ENCODE results near the gene UBE2Q1. TPM values are rescaled to one million over a fixed set of nuclear protein-coding genes. Genes with fewer than 3 reads are reported as not detected.
A peak's percentile ranks its signal among the peaks of the same experiment; 100 is the strongest.

The UBE2Q1 gene
- total and polyA plus RNA-seq, 2 of the 4 experiments (the other 2 are of a cell fraction): 20.6 to 24.7 TPM

- intact Hi-C loops (cut with micrococcal nuclease) (no loop called here), in situ Hi-C loops (cut with MboI; ENCODE audit: low sequenced_read_pairs) (no loop called here), dilution Hi-C loops (cut with HindIII; ENCODE audit: low sequenced_read_pairs, unreplicated experiment) (no loop called here)
- peaks cover 16% of the 10 kb centered on the region for H4K20me1 ChIP-seq (ENCODE audit: insufficient read depth, low read length)
- POLR2A ChIA-PET (ENCODE audit: unreplicated experiment): no interaction called here
- no CpG with 5 or more reads among the region's 6 CpGs for WGBS, 2 experiments (ENCODE audit: extremely low coverage in 2 of 2, insufficient read length in 1 of 2)
- peaks cover 4% of the 10 kb centered on the region; the same call in 1 of the 2 replicates for H3K4me1 ChIP-seq (ENCODE audit: control insufficient read depth, insufficient read depth, low read length)
- no peak overlapping the region for H2BK15ac ChIP-seq (ENCODE audit: low read depth, low read length)
- peaks cover 0 to 7% of the 10 kb centered on the region in 2 experiments; a peak in 2 of 4 replicates for H3K79me1 ChIP-seq (ENCODE audit: low read depth in 1 of 2, low read length in 2 of 2)
- H3K4me3 ChIP-seq (ENCODE audit: insufficient read depth, low read depth, low read length): no peak overlapping the region
- H2BK120ac ChIP-seq (ENCODE audit: low read depth, low read length): no peak overlapping the region
- no peak overlapping the region for H3K9ac ChIP-seq (ENCODE audit: low read depth, low read length)
- peaks cover 44% of the 10 kb centered on the region for H3K36me3 ChIP-seq (ENCODE audit: control insufficient read depth, insufficient read depth, low read length)
- H4K91ac ChIP-seq (ENCODE audit: insufficient read depth, low read depth, low read length): no peak overlapping the region
- H4K8ac ChIP-seq (ENCODE audit: low read depth in 2 of 2, low read length in 2 of 2): no peak overlapping the region
- H3K4me2 ChIP-seq (ENCODE audit: low read depth, low read length): no peak overlapping the region
- no peak overlapping the region for H2BK20ac ChIP-seq (ENCODE audit: low read depth, low read length)
- H3K9me3 ChIP-seq (ENCODE audit: control insufficient read depth, insufficient read depth, low read length): no peaks in the 10 kb centered on the region
- no peak for TF ChIP-seq ELK1 (IDR thresholded peaks at IDR 0.05; ENCODE audit: borderline replicate concordance, low read depth, low read length)
- BruUV-seq (replicated peaks): no TSS peak
- DNase-seq (no peak), ATAC-seq (ENCODE audit: low read depth) (0 out of 2 replicates have a peak, but pooled peaks have one; percentile 16)
- H3K56ac ChIP-seq (ENCODE audit: extremely low read depth, insufficient read depth, low read length): no peak overlapping the region
- no peak overlapping the region for H2AFZ ChIP-seq (replicated peaks; ENCODE audit: low read length, poor library complexity)
- H3K9me1 ChIP-seq (ENCODE audit: insufficient read depth, low read length): peaks cover 12% of the 10 kb centered on the region
- no peak overlapping the region for H2AK5ac ChIP-seq (ENCODE audit: low read depth, low read length)
- H4K5ac ChIP-seq (ENCODE audit: low read depth, low read length): no peak overlapping the region
- no peak overlapping the region for H2AK9ac ChIP-seq (replicated peaks; ENCODE audit: low read depth, low read length, poor library complexity)
- no peak overlapping the region for H3K27ac ChIP-seq (ENCODE audit: insufficient read depth, low read length)
- no peak overlapping the region for H3K4ac ChIP-seq (ENCODE audit: low read depth, low read length)
- no peak overlapping the region for H3K18ac ChIP-seq (ENCODE audit: low read depth, low read length)
- no peak overlapping the region for H3K23ac ChIP-seq (ENCODE audit: low read depth, low read length)
- H3K27me3 ChIP-seq (ENCODE audit: control insufficient read depth, insufficient read depth, low read length): peaks cover 4% of the 10 kb centered on the region; the same call in 1 of the 2 replicates
- CTCF ChIA-PET: no interaction called here
- H2BK5ac ChIP-seq (ENCODE audit: low read depth, low read length, poor library complexity, severe bottlenecking): no peak overlapping the region
- no peak overlapping the region for H3K14ac ChIP-seq (replicated peaks; ENCODE audit: low read depth, low read length)
Observed at GRCh38 chr1:154578058-154578418, 19.6 kb upstream of the UBE2Q1 start.

Data from IMR-90 (cell line).